Colon (tissue), 2 donors: ENCODE measurements around the gene KLF2.

ENCODE experiments used
- FAIRE-seq: peaks from 2 replicates; lab custom pipeline; 2012; peaks lifted over from hg19 to GRCh38; lab: Jason Lieb, UNC
- donor health status: control.
- donor health status: control.

KLF2 gene

DNA sequence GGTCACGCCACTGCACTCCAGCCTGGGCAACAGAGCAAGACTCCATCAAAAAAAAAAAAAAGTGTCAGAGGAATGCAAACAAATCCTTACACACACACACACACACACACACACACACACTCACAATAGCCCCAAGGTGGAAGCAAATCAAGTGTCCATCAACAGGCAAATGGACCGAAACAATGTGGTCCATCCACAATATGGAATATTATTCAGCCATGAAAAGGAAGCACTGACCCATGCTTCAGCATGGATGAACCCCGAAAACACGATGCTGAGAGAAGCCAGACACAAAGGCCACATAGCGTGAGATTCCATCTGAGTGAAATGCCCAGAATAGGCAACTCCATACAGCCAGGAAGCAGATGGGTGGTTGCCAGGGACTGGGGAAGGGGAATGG lies 16.5 kb upstream of the KLF2 start:
- FAIRE-seq: no peak

DNA sequence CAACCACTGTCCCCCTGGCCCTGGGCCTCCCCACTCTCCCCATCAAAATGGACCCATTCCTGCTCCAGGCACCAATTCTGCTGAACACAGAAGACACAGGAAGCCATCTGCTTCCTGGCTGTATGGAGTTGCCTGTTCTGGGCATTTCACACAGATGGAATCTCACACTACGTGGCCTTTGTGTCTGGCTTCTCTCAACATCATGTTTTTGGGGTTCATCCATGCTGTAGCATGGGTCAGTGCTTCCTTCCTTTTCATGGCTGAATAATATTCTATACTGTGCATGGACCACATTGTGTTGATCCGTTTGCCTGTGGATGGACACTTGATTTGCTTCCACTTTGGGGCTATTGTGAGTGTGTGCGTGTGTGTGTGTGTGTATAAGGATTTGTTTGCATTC lies 15.0 kb upstream of the KLF2 start:
- no peak for FAIRE-seq

DNA sequence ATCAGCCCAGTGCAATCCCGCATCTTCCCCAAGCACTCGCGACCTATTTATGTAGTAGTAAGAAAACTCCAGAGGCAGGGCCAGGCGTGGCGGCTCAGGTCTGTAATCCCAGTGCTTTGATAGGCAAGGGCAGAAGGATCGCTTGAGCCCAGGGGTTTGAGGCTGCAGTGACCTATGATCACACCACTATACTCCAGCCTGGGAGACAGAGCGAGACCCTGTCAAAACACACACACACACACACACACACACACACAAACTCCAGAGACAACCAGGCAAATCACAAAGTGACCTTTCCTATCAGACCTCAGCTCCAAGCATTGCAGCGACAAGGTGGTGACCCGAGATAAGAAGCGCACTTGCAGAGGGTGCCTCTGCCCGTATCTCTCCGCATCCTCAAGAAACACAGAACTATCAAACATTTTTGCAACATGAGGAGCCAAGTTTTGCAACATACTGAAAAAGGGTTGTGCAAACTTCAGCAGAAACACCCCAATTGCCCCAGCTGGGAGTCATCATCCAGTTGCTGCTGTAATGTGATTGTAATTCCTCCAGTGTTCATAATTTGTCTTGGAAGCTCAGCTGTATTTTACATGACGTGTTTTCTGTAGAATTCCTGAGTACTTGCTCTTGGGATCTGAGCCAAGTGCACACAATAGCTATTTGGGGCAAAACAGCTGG lies 8.7 kb upstream of the KLF2 start:
- FAIRE-seq: no peak

DNA sequence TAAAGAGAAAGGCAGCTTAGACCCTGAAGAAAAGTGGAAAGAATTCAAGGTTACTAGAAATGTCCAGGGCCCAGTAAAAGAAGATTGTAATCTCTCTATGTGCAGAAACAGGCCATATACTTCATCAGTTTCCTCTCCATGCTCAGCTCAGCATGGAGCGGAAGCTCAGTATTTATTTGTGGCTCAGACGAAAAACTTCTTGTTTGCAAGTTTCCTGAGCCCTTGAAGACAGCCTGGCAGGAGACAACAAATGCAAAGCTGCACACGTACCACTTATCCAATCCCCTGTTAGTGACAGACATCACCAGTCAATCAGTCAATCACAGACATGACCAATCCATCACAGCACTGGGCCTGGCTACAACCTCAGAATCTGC lies 8.1 kb upstream of the KLF2 start:
- no peak for FAIRE-seq

GRCh38 chr19:16319481-16319880 lies 5.1 kb upstream of the KLF2 start:
- no peak for FAIRE-seq

DNA sequence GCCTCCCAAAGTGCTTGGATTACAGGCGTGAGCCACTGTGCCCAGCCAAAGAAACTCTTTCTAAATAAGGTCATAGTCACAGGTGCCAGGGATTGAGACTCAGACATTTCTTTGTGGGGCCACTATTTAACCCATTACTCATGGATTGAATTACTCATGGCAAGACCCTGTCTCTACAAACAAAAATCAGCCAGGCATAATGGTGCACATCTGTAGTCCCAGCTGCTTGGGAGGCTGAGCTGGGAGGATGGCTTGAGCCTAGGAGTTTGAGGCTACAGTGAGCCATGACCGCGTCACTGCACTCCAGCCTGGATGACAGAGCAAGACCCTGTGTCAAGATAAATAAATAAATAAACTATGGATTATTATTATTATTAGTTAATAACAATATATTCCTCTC lies 3.6 kb upstream of the KLF2 start:
- FAIRE-seq: no peak

DNA sequence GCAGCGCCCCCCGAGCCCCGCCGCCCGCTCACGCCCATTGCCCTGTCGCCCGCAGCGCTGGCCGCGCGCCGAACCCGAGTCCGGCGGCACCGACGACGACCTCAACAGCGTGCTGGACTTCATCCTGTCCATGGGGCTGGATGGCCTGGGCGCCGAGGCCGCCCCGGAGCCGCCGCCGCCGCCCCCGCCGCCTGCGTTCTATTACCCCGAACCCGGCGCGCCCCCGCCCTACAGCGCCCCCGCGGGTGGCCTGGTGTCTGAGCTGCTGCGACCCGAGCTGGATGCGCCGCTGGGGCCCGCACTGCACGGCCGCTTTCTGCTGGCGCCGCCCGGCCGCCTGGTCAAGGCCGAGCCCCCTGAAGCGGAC lies 518 bp downstream of the KLF2 start:
- no peak for FAIRE-seq

- no peak for FAIRE-seq
Measured at GRCh38 chr19:16325641-16326400, 1.2 kb downstream of the KLF2 start.

DNA sequence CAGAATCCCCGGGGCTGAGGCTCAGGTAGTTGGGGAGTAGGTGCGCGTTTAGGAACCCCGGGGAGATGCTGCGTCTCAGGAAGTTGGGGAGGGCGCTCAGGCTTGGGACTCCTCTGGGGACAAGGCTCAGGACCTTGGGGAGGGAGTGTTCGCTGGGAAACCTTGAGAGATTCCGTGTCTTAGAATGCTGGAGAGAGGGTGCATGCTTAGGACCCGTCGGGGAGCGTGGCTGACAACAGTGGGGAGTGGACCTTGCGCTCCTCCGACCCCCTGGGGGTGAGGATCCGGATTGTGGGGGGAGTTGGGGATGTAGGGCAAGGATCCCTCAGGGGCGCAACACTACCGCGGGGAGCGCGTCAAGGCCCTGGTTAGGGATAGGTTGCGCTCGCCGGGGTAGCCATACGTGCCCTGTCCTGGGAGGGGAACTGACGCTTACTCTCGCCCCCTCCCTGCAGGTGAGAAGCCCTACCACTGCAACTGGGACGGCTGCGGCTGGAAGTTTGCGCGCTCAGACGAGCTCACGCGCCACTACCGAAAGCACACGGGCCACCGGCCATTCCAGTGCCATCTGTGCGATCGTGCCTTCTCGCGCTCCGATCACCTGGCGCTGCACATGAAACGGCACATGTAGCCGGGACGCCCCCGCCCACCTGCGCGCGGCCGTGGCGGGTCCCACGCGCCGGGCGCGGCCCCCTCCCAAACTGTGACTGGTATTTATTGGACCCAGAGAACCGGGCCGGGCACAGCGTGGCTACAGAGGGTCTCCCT lies 2.0 kb downstream of the KLF2 start:
- FAIRE-seq: no peak

GRCh38 chr19:16327169-16327475 lies 2.5 kb downstream of the KLF2 start:
- no peak for FAIRE-seq

- no peak for FAIRE-seq
Measured at GRCh38 chr19:16327501-16327900, 2.9 kb downstream of the KLF2 start.

DNA sequence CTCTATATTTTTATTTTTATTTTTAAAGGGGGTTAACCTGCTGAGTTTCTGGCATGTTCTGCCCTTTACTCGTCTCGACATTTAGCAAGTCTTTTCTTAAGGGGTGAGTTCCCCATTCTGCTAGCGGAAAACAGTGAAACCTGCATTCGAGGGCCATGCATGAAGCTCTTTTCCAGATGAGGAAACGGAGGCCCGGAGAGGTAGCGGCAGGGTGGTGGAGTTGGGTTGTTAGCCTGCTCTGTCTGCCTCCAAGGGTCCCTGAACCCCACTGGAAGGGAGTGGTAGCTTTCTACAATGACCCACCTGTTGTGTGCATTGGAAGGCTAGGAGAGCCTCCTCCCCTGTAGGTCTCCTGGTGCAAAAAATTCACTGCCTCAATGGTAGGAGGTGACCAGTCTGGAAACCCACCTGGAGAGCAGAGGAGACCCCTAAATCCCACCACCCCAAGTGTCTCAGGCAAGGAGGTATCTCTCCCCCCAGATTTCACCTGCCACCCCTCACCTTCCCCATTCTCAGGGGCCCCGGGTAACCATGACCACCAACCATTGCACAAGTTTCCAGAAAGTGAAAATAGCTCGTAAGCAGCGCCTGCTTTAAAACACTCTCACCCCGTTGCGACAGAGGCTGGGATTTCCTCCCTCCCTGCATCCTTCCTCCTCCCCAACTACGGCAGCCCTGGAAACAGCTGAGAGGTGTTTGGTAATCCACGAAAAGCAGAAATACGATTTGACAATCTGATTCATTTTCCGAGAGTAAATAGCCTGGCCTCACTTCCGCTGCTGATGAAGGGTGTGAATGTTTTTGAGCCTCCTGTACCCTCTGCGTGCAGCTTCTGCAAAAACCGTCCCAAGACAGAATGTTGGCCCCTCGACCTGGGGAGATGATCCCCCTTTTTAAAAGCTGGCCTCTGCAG lies 3.5 kb downstream of the KLF2 start:
- no peak for FAIRE-seq

DNA sequence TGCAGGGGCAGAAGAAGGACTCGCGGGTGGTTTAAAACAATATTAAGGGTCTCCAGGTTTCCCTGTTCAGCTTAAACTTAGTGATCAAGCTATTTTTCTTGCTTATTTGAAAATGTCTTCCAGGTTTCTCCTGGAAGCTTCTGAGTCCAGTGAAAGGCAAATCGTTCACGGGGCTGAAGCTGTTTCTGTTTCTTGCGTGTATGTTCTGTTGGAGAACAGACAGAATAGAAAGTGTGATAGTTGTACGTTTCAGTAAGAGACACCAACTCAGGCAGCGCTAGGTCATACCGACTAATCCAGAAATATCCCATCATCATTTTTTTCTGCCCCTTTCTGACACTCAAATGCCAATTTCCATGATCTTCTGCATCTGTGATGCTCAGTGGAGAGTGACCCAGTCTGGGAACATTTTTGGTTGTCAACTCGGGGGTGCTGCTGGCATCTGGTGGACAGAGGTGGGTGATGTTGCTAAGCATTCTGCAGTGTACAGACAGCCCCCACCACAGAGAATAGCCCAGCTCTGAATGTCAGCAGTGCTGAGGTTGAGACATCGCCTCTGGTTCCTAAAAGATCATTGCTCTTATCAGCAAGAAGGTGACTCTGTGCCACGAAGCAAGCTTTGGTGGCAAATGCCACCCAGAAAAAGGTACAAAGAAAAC lies 4.3 kb downstream of the KLF2 start:
- no peak for FAIRE-seq

DNA sequence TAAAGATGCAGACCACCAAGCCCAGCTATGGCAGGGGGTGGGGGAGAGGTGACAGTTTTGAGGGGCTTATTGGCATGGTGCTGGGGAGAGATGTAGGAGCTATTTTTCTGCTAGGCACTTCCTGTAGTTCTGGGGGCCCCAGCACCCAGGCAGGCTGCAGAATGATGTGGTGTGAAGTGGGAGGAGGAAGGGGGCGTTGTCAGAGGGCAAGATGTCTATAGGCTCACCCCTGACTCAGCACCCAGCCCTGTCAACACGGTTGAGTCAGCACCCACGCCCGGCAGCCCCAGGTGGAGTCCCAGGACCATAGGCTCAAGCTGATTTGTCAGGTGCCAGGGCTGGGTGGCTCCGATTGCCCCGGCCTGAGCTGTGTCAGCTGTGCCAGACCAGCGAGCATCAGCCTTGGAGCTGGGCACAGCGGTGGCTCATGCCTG lies 5.8 kb downstream of the KLF2 start:
- no peak for FAIRE-seq

- FAIRE-seq: no peak
Measured at GRCh38 chr19:16330806-16331690, 6.4 kb downstream of the KLF2 start.

DNA sequence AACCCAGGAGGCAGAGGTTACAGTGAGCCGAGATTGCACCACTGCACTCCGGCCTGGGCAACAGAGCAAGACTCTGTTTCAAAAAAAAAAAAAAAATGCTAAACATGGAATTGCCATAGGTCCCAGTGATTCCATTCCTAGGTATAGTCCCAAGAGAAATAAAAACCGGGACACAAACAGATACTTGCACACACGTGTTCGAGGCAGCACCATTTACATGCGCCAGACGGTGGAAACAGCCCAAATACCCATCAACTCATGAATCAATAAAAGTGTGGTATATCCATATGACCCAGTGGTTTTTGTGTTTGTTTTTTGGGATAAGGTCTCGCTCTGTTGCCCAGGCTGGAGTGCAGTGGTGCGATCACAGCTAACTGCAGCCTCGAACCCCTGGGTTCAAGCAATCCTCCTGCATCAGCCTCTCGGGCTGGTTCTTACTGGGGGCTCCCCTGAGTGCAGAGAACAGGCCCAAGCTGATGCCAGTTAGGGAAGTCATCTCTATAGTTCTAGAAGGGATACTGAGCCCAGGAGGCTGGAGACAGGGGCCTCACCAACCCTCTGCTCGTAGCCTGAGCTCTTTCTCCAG lies 8.5 kb downstream of the KLF2 start:
- FAIRE-seq: no peak

GRCh38 chr19:16334411-16334810 lies 9.8 kb downstream of the KLF2 start:
- no peak for FAIRE-seq

DNA sequence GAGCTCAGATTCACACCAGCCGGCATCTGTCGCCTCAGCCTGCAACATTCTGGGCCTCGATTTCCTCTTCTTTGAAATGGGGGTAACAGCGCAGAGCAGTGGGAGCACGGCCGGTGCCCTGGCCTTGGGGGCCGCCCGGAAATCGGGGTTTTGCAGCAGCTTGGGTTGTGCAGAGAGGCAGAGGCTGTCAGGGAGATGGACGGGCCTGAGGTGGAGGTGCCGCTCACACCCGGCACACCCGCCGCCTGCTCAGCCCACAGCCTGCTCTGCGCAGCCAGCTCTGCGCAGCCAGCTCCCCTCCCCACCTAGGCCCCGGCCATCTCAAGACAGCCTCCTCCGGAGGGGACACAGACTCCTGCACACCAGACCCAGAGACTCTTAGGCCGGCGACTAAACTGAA lies 10.6 kb downstream of the KLF2 start:
- no peak for FAIRE-seq

DNA sequence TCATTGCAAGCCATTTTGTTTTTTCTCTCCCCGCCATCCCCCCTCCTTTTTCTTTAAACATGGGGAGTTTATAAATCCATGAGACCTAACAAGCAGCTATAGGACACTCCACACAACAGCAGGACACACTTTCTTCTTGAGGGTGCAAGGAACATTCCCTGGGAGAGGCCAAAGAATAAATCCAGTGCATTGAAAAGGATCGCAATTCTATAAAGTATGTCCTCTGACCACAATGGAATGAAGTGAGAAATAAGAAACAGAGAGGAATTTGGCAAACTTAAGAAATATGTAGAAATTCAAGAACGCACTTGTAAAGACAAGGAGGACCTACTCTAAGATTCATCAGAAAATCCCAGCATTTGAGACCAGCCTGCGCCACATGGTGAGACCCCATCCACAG lies 11.9 kb downstream of the KLF2 start:
- FAIRE-seq: no peak

- no peak for FAIRE-seq
Measured at GRCh38 chr19:16337809-16338469, 13.3 kb downstream of the KLF2 start.
